GM19238 (cell line): ENCODE measurements around the gene WIF1.

Experiments used
- DNase-seq: peaks from one replicate; pipeline ENCODE4 v3.0.0; 2011; ENCODE audit warnings: low spot score; ENCODE audit not compliant: insufficient read length

Gene WIF1

GRCh38 chr12:65025136-65025535, 96.0 kb downstream of the WIF1 start:
- DNase-seq = no peak

GRCh38 chr12:65023485-65023884, 97.6 kb downstream of the WIF1 start:
- no peak for DNase-seq

- DNase-seq = no peak
Observed at GRCh38 chr12:65022960-65023359, 98.1 kb downstream of the WIF1 start.

GRCh38 chr12:65022421-65022820, 98.7 kb downstream of the WIF1 start:
- no peak for DNase-seq

- no peak for DNase-seq
Observed at GRCh38 chr12:65019696-65020234, 101.3 kb downstream of the WIF1 start.

GRCh38 chr12:65016881-65017650, 104.0 kb downstream of the WIF1 start:
- no peak for DNase-seq

GRCh38 chr12:65015850-65016249, 105.3 kb downstream of the WIF1 start:
- no peak for DNase-seq

GRCh38 chr12:65014504-65015271, 106.4 kb downstream of the WIF1 start:
- no peak for DNase-seq

- DNase-seq = no peak
Observed at GRCh38 chr12:65010437-65010836, 110.7 kb downstream of the WIF1 start.

GRCh38 chr12:65005716-65006115, 115.4 kb downstream of the WIF1 start:
- no peak for DNase-seq

GRCh38 chr12:65004270-65004669, 116.8 kb downstream of the WIF1 start:
- DNase-seq = no peak
